ENCODE results near the gene CHSY1.

Gene CHSY1

GRCh38 chr15:101151288-101151687, 100.6 kb downstream of the CHSY1 start:
- no peak for DNase-seq (ENCODE audit: low read depth in 2 of 2)

- no peak for DNase-seq (ENCODE audit: low read depth in 2 of 2)
Observed at GRCh38 chr15:101150723-101151040, 101.2 kb downstream of the CHSY1 start.

- DNase-seq (ENCODE audit: low read depth in 2 of 2), result no peak
Observed at GRCh38 chr15:101149864-101150722, 101.8 kb downstream of the CHSY1 start.

GRCh38 chr15:101148881-101149664, 102.8 kb downstream of the CHSY1 start:
- no peak for DNase-seq (ENCODE audit: low read depth in 2 of 2)

GRCh38 chr15:101148166-101148880, 103.5 kb downstream of the CHSY1 start:
- DNase-seq (ENCODE audit: low read depth in 2 of 2), result no peak

- DNase-seq (ENCODE audit: low read depth in 2 of 2), result no peak
Observed at GRCh38 chr15:101147181-101147580, 104.7 kb downstream of the CHSY1 start.

GRCh38 chr15:101146118-101146702, 105.6 kb downstream of the CHSY1 start:
- DNase-seq (ENCODE audit: low read depth in 2 of 2), result no peak

DNA sequence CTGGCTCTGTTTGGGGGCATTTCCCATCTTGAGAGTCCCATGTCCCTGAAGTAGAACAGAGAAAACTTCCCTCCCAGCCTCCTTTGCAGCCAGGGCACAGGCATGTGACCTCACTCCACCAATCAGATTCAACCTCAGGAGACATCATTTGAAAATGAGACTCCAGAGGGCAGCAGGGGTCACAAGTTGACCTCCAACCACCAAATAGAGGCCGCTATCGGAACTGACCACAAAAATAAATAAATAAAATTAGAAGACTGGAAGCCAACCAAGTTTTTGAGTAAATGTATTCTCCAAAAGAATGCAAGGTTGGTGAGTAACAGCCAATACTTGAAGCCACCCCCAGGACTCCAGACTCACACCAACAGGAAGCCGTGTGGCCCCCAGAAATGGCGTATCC, 106.5 kb downstream of the CHSY1 start:
- no peak for DNase-seq (ENCODE audit: low read depth in 2 of 2)

GRCh38 chr15:101143321-101143720, 108.5 kb downstream of the CHSY1 start:
- no peak for DNase-seq (ENCODE audit: low read depth in 2 of 2)

DNA sequence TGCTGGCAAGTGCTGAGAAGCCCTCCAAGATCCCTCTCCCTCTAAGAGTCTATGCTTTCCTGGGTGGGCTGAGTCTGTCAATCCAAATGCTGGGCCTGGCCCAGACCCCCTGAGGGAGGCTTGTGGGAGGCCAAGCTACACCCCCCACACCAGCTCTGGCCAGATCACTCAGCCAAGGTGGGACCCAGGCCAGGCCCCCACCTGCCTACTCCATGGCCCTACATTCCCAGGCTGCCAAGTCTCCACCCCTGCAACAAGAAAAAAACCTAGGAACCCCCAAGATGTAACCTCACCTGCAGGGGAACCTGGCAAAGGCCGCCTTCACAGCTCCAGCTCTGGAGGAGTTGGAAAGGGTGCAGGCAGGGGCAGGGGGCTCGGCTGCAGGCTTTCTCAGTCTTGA, 109.1 kb downstream of the CHSY1 start:
- no peak for DNase-seq (ENCODE audit: low read depth in 2 of 2)

DNA sequence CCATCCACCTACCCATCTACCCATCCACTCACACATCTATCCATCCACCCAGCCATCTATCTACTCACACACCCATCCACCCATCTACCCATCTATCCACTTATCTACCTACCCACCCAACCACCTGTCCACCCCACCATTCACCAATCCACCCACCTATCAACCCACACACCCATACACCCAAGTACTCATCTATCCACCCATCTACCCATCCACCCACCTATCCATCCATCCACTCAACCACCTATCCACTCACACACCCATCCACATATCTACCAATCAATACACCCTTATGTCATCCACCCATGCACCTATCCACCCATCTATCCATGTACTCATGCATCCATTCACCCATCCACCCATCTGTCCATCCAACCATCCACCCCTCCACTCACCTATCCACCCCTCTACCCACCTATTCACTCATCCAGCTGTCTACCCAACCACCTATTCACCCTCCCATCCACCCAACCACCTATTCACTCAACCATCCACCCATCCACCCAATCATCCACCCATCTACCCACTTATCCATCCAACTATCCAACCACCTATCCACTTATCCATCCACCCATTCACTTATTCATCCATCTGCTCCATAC, 109.8 kb downstream of the CHSY1 start:
- DNase-seq (ENCODE audit: low read depth in 2 of 2), result no peak

DNA sequence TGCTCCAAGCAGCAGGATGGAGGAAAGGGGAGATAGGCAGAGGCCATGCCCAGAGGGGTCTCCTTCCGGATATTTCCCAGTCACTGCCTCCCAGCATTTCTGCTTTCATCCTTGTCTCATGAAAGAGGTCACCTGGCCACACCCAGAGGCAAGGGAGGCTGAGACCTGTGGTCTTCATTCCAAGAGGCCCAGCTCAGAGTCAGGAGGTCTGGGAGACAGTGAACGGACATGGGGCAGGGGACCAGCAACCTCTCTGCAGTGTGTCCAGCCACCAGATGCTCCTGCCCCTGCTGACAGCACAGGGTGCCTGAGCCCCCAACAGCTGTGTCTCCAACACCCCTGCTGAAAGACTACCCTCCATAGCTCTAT, 111.2 kb downstream of the CHSY1 start:
- DNase-seq (ENCODE audit: low read depth in 2 of 2), result no peak

DNA sequence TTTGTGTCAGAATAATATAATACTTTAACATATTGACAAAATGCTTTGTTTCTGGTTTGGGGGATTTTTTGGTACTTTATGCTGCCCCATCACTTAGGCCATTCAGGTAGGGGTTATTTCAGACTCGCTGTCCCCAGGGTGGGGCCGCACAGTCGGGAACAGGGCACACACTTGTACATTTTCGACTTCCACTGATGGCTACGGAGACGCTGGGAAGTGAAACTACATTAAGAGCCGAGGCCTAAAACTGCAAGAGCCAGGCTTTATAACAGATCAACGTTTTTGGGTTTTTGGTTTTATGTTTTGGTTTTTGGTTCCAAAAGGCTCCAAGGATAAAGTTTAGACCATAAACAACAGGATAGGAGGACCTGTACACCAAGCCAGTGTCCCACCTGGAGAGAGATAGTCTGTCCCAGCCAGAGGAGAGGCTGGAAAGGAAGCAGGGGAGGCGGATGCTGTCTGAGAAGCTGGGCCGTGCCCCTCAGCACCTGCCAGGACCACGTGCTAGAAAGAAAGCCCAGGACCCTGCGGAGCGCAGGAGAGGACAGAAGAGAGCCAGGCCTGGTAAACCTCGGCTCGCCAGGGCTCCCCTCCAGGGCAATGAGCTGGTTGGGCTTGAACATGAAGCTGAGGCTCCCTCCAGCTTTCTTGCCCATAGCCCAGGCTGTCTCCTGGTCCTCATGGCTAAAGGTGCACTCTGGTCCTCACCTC, 111.7 kb downstream of the CHSY1 start:
- no peak for DNase-seq (ENCODE audit: low read depth in 2 of 2)

DNA sequence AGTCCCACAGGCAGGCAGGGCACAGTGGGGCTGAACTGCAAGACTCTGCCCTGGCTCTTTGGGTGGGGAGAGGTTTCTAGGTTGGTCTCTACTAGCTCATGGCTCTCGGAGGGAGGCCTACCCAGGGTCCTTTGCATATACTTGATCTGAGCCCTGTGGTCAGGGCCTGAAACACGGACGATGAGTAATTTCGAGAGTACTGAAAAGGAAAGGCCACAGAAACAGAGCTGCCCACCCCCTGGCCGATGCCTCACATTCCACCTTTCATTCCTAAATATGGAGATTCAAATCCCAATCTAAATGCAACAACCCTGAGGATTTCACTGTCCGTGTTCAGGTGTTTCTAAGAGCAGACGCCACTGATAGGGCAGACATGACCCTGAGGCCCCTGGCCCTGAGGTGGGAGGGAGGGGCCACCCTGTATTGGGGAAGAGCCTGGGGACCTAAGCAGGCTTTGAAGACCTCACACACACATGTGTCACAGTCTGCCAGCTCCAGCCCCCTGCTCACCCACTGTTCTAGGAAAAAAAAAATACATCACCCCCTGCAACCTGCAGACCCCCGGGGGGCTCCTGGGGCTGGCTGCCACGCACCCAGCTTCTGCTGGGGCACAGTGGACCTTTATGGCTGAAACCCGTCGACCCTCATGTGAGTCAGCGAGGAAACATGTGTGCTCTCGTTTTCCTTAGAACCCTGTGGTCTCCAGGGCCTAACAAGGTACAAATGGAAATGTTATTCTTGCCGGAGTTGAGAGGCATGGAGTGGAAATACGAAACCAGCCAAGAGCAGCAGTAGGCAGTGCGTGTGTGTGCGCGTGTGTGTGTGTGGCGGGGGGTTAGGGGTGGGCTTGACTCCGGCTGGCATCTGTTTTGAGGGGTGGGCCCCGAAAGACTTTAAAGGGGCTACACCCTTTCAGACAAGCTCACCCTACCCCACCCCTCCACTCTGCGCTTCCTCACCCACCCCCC, 112.7 kb downstream of the CHSY1 start:
- DNase-seq (ENCODE audit: low read depth in 2 of 2), result no peak

GRCh38 chr15:101138086-101138660, 113.7 kb downstream of the CHSY1 start:
- DNase-seq (ENCODE audit: low read depth in 2 of 2), result no peak

DNA sequence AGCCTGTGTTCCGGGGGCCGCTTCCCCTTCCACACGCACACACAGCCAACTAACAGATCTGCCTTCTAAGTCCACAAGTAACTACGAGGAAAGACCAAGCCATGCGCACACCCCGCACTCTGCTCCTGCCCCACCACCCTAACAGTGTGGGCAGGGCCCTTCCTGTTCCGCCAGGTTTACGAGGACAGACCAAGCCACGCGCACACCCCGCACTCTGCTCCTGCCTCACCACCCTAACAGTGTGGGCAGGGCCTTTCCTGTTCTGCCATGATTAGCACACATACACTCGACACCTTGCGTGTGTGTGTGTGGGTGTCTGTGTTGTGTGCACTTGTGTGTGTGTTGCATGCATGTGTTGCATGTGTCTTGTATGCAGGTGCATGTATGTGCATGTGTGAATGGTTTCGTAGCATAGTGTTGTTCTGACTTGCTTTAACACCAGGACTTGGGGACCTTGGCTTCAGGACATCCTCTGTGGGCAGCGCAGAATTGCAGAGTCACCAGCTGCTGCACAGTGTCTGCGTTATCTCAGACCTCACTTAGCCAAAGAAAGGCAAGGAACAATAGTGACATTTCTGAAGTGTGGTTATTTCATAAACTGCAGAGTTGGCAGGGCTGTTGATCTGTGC, 114.4 kb downstream of the CHSY1 start:
- DNase-seq (ENCODE audit: low read depth in 2 of 2), result no peak

DNA sequence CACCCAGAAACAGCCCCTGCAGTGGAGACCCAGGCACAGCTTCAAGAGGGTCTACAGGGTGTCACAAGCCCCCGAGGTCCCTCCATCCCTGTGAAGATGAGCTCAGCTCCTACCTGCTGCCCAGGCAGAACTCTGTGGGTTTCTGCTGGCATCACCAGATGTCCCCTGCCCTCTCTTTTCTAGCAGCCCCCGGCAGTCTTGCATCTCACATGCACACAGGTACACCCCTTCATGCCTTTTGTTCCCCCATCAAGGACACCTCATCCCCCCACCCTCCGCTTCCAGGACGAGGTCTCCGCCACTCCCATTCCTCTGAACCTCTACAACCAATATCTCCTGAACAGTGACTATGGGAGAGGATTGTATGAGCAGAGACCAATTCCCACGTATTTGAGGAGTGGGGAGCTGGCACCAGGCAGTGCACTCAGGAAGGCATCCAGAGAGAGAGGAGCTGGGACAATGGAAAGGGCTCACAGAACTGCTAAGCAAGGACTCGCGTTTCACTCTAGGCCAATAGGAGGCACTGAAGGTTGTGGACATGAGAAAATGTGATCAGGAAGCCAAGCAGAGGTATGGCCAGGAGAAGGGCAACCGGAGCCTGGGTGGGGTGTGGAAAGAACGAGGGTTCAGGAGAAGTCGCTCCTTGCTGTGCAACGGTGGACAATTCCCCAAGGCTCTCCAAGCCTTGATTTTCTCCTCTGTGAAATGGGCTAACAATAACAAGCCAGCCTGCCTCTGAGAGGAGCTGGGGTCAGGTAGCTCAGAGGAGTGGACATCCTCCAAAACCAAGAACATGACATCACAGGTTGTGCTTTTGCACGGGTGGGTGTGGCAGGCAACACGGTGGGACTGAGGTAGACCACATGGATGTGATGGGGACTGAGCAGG, 115.2 kb downstream of the CHSY1 start:
- DNase-seq (ENCODE audit: low read depth in 2 of 2), result no peak

DNA sequence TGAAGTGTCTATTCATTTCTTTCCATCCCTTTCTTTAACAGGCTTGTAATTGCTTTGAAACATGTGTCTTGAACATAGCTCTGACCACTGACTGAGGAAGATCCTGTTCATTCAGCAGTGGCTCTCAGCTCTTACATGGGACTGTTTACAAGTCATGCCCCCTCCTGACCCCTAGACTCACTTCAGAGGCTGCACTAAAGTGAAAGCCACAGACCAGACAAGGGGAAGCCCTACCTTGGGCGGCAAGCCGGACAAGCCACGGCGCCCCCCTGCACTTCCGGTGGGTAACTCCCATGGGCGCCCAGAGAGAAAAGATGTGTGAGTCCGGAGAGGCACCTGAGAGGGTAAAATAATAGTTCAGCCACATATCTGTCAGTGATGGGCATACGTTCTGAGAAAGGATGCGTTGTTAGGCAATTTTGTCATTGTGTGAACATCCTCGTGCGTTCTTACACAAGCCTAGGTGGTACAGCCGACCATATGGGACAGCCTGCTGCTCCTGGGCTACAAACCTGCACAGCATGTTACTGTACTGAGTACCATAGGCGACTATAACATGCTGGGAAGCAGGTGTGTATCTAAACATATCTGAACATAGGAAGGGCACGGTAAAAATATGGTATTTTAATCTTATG, 116.2 kb downstream of the CHSY1 start:
- DNase-seq (ENCODE audit: low read depth in 2 of 2), result no peak

Measured in fibroblast of skin of left quadriceps (primary cell).